ENCODE measurements around the gene THSD1.

- TF ChIP-seq CTCF (IDR thresholded peaks at IDR 0.05) (no peak), POLR2A (IDR thresholded peaks at IDR 0.05) (no peak)
These were observed 57.9 kb downstream of the THSD1 start for GRCh38 chr13:52348071-52348470.
